Motor neuron (in vitro differentiated cells): Measurements from ENCODE around the gene CR1. TPM values are rescaled to one million over a fixed set of nuclear protein-coding genes. Genes with fewer than 3 reads are reported as not detected.
"Not testable (repeated sequence)": the region's sequence is repeated elsewhere in the genome, so short reads cannot be mapped to it uniquely, and the experiment has no call there.

ENCODE experiments used
- ATAC-seq, 8 experiments: fragments of 200-7000 bp; cut with Tn5 transposase; replicated peaks in 6 of 8; 2 replicates each; pipeline ENCODE4 v1.8.0; 2021; ENCODE audit warnings: mild to moderate bottlenecking in 8 of 8, moderate library complexity in 8 of 8
- H3K27ac ChIP-seq, 2 donors: fragments of 250-450 bp; sonication (Bioruptor Pico); 2 replicates each; pipeline ENCODE4 v1.9.0; 2021; ENCODE audit warnings: antibody characterized with exemption in 2 of 2, mild to moderate bottlenecking in 2 of 2, moderate library complexity in 1 of 2
- H3K4me1 ChIP-seq, 2 donors: fragments of 250-450 bp; sonication (Bioruptor Pico); replicated peaks in 1 of 2; 2 replicates each; pipeline ENCODE4 v1.6.1; 2021; ENCODE audit warnings: antibody characterized with exemption in 2 of 2, mild to moderate bottlenecking in 2 of 2, moderate library complexity in 1 of 2
- H3K4me3 ChIP-seq, 5 donors: fragments of 250-450 bp; sonication (Bioruptor Pico); 2 replicates each; pipeline ENCODE4 v1.9.0; 2021; ENCODE audit warnings: antibody characterized with exemption in 5 of 5, mild to moderate bottlenecking in 5 of 5, moderate library complexity in 4 of 5
- WGBS, 10 experiments: fragments of 450-650 bp; shearing (Covaris generic); methylation state at CpG; one replicate each; pipeline ENCODE4 v1.0.0; 2022; 5-methylcytosine and 5-hydroxymethylcytosine counted together
- in situ Hi-C, 9 experiments: fragments of 400-800 bp; cut with MboI; loops; one replicate each; pipeline ENCODE4 v1.15.0; 2021; ENCODE audit warnings: low sequenced_read_pairs in 9 of 9, low pct_unique_long_range_greater_than_20kb in 2 of 9; ENCODE audit not compliant: unreplicated experiment in 9 of 9
- total RNA-seq, 8 experiments: library from RNA; unstranded; fragments of 300-600 nt; gene quantifications; 2 replicates each; pipeline versions ENCODE4 v1.2.3 to v1.2.4, GENCODE V29; 2022

The CR1 gene
- total RNA-seq, 8 experiments from 2014 or later: 0.05 to 1.1 (median 0.25) TPM; not detected in 2

DNA sequence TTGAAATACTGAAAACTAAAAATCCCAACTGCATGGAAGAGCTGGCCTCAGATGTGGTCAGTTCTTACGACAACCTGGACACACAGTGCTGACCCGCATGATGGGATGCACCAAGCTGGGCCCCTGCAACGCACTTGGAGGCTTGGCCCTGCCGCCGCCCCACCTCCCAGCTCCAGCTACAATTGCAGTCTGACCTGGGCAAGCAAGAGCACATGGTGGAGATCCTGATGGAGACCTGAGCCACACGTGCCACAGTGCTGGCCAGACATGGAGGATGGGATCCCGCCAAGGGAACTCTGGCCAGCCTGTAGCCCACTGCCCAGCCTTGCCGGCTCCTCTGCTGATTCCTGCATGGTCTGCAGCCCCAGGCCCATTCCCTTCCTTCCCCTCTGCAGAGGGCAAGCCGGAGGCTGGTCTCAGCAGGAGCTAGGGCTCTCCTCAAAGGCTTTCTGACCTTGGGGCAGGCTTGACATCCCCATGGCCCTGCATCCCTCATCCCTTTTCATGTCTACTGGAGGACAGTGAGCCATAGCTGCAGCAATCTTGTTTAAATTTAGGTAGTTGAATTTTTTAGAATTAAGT is 163.0 kb downstream of the CR1 start:
- no peak for ATAC-seq
- WGBS, 10 experiments: 0 to 100% (median 86%) methylated on average over 1 to 9 of the region's 9 CpGs; no CpG with 5 or more reads in 4 of the 10 experiments
- Histone ChIP-seq H3K4me3 (no peak overlapping the region), H3K27ac (no peak overlapping the region), H3K4me1 (no peaks in the 10 kb centered on the region)
- in situ Hi-C loops: no loop called here

DNA sequence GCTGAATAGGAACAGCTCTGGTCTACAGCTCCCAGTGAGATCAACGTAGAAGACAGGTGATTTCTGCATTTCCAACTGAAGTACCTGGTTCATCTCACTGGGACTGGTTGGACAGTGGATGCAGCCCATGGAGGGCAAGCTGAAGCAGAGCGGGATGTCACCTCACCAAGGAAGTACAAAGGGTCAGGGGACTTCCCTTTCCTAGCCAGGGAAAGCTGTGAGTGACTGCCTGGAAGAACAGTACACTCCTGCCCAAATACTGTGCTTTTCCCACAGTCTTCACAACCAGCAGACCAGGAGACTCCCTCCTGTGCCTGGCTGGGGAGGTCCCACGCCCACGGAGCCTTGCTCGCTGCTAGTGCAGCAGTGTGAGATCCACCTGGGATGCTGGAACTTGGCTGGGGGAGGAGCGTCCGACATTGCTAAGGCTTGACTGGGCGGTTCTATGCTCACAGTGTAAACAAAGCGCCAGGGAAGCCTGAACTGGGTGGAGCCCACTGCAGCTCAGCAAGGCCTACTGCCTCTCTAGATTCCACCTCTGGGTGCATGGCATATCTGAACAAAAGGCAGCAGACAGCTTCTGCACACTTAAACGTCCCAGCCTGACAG is 163.7 kb downstream of the CR1 start:
- WGBS, 10 experiments: 33 to 83% (median 73%) methylated on average over 1 to 10 of the region's 10 CpGs; no CpG with 5 or more reads in 1 of the 10 experiments
- in situ Hi-C loops: no loop called here

DNA sequence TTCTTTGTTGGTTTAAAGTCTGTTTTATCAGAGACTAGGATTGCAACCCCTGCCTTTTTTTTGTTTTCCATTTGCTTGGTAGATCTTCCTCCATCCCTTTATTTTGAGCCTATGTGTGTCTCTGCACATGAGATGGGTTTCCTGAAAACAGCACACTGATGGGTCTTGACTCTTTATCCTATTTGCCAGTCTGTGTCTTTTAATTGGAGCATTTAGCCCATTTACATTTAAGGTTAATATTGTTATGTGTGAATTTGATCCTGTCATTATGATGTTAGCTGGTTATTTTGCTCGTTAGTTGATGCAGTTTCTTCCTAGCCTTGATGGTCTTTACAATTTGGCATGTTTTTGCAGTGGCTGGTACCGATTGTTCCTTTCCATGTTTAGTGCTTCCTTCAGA is 165.5 kb downstream of the CR1 start:
- H3K4me1 ChIP-seq, H3K4me3 ChIP-seq, ATAC-seq, H3K27ac ChIP-seq, in situ Hi-C loops: not testable (repeated sequence)
- WGBS, 10 experiments: no CpG with 5 or more reads among the region's 2 CpGs

More for the DNA sequence above, 163.7 kb downstream of the CR1 start:
- ATAC-seq: peak in 2 of 8 experiments; percentile 52 to 93
- Histone ChIP-seq H3K4me3 (no peak overlapping the region), H3K27ac (no peak overlapping the region), H3K4me1 (no peaks in the 10 kb centered on the region)

DNA sequence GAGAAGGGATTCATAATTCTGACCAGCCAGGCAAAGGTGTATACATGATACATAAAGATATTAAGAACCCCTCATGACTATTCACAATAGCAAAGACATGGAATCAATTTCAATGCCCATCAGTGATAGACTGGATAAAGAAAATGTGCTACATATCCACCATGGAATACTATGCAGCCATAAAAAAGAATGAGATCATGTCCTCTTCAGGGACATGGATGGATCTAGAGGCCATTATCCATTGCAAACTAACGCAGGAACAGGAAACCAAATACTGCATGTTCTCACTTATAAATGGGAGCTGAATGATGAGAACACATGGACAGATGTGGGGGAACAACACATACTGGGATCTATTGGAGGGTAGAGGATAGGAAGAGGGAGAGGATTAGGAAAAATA is 170.4 kb downstream of the CR1 start:
- Histone ChIP-seq H3K4me3 (no peak overlapping the region), H3K4me1 (no peaks in the 10 kb centered on the region), H3K27ac (no peak overlapping the region)
- WGBS, 10 experiments: 0 to 100% (median 62%) methylated on average over 1 of the region's 1 CpG; no CpG with 5 or more reads in 2 of the 10 experiments
- no peak for ATAC-seq
- in situ Hi-C loops: no loop called here

DNA sequence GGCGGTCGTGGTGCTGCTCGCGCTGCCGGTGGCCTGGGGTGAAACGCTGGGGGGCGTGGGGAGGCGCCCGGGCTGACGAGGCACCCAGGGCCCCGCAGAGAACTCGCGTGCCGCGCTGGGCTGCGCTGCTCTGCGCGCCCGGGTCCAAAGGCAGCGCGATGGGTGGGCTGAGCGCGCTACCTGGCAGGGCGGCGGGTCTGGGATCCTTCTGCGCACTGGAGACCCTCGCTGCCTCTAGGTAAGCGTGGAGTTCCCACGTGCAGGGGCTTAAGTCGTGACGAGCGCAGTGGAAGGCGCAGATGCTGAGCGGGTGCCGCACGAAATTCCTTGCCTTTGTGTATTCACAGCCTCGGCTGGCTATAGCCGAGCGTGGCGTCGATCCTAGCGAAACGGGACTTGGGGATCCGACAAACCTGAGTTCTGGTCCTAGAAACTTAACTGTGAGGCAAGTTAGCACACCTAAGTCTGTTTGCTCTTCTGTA is 173.6 kb downstream of the CR1 start:
- Histone ChIP-seq H3K4me1 (no peaks in the 10 kb centered on the region), H3K27ac (no peak overlapping the region), H3K4me3 (peak overlapping the region; percentile 19 to 24 (median 21))
- 4 to 35% (median 5%) methylated on average over 4 to 15 of the region's 44 CpGs; no CpG with 5 or more reads in 5 of the 10 experiments for WGBS, 10 experiments
- in situ Hi-C loops: no loop called here
- ATAC-seq: peak in 4 of 8 experiments; percentile 33 to 74 (median 73)

DNA sequence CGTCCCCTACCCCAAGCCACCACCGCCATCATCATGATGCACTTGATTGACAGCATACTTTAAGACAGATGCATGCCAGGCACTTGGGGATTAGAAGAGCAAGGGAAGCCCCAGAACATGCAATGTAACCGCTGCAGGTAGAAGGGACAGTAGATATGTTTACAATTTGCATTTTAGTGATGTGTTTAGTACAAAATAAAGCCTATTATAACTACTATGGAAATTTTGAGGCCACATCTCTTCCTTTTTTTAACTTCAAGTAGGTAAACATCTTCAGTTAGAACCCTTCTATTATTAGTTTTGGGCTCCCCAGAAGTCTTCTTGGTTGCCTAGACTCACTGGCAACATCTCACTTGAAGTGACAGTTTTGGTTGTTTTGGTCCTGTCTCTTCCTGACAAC is 174.2 kb downstream of the CR1 start:
- no peak for ATAC-seq
- Histone ChIP-seq H3K4me3 (no peak overlapping the region), H3K4me1 (no peaks in the 10 kb centered on the region), H3K27ac (no peak overlapping the region)
- in situ Hi-C loops: no loop called here
- 25 to 100% (median 73%) methylated on average over 1 to 3 of the region's 3 CpGs; no CpG with 5 or more reads in 2 of the 10 experiments for WGBS, 10 experiments

DNA sequence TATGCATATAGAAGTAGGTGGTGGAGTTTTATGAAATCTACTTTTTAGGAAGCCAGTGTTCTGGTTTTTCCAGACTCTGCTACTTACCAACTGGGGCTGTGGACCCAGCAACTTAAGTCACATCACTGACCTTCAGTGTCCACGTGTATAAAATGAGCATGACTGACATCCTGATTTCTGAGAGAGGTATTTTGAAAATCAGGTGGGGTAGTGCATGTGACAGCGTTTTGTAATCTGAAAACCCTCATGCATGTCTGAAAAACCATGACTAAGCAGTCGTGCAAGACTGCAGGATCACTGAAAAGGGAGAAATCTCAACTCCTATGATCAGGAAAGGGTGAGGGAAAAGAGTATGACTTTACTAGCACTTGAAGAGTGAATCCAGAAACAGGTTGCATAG is 175.0 kb downstream of the CR1 start:
- in situ Hi-C loops: no loop called here

DNA sequence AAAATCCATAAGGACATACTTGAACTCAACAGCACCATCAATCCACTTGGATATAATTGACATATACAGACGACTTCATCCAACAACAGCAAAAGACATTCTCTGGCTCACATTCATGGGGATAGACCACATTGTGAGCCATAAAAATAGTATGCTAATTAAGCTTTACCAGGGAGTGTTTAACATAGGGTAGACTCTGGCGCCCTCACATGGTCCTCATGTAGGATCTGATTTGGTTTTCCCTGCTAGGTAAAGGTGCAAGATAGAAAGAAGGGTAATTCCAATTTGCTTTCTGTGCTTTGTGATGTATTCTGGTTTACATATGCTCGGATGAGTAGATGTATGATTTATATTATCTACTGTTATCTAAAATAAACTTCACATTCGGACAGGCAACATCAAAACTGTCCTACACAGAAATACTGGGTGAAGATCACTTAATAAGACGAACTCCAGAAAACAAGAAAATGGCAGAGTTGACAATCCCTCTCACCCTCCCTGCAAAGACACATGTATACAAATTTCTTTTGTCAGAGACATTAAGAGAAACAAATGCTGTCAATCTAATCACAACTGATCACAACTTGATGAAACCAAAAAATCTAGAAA is 176.7 kb downstream of the CR1 start:
- in situ Hi-C loops: no loop called here
- H3K4me1 ChIP-seq: no peaks in the 10 kb centered on the region
- H3K27ac ChIP-seq: no peak overlapping the region
- no peak overlapping the region for H3K4me3 ChIP-seq
- ATAC-seq: peak in 7 of 8 experiments; percentile 38 to 92 (median 55)
- 0 to 33% (median 21%) methylated on average over 1 to 5 of the region's 5 CpGs; no CpG with 5 or more reads in 1 of the 10 experiments for WGBS, 10 experiments

More for the DNA sequence above, 175.0 kb downstream of the CR1 start:
- no peak overlapping the region for H3K4me3 ChIP-seq
- peak in 2 of 8 experiments; percentile 15 to 42 for ATAC-seq
- no peak overlapping the region for H3K27ac ChIP-seq
- 0 to 73% (median 41%) methylated on average over 2 to 3 of the region's 3 CpGs; no CpG with 5 or more reads in 1 of the 10 experiments for WGBS, 10 experiments
- H3K4me1 ChIP-seq: no peaks in the 10 kb centered on the region

DNA sequence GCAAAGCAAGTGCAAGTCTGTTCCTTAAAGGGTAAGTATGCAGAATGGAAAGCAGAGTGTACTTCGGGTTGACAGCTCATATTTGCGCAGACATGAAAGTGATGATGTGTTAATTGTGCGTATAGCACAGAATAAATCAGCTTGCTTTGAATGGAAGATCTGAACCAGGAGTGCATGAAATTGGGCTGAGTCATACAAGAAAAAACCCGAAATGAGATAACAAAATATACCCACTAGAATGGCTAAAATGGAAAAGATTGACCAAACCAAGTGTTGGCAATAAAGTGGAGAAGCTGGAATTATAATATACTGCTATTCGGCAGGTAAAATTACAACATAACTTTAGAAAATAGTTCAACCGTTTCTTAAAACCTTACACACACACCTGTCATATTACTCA is 177.4 kb downstream of the CR1 start:
- in situ Hi-C loops: no loop called here
- WGBS, 10 experiments: 25 to 86% (median 61%) methylated on average over 1 to 6 of the region's 6 CpGs; no CpG with 5 or more reads in 1 of the 10 experiments
- Histone ChIP-seq H3K27ac (no peak overlapping the region), H3K4me1 (no peaks in the 10 kb centered on the region), H3K4me3 (no peak overlapping the region)
- ATAC-seq: no peak

DNA sequence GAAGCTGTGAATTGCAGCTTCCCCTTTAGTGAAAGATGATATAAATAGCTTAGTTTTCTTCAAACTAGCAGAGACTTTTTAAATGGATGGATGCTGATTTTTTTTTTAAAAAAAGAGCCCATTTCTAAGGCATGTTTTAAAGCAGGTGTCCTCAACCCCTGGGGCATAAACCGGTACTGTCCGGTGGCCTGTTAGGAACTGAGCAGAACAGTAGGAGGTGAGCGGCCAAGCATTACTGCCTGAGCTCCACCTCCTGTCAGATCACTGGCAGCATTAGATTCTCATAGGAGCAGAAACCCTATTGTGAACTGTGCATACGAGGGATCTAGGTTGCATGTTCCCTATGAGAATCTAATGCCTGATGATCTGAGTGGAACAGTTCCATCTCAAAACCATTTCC is 180.2 kb downstream of the CR1 start:
- no peak for ATAC-seq
- Histone ChIP-seq H3K27ac (no peak overlapping the region), H3K4me1 (no peaks in the 10 kb centered on the region), H3K4me3 (no peak overlapping the region)
- in situ Hi-C loops: loop anchor here in 1 of 9 experiments (25.0 kb wide), 1 partner anchor 89 kb away; no protein-coding TSS in a partner anchor
- WGBS, 10 experiments: 29 to 96% (median 78%) methylated on average over 1 to 4 of the region's 4 CpGs; no CpG with 5 or more reads in 1 of the 10 experiments

DNA sequence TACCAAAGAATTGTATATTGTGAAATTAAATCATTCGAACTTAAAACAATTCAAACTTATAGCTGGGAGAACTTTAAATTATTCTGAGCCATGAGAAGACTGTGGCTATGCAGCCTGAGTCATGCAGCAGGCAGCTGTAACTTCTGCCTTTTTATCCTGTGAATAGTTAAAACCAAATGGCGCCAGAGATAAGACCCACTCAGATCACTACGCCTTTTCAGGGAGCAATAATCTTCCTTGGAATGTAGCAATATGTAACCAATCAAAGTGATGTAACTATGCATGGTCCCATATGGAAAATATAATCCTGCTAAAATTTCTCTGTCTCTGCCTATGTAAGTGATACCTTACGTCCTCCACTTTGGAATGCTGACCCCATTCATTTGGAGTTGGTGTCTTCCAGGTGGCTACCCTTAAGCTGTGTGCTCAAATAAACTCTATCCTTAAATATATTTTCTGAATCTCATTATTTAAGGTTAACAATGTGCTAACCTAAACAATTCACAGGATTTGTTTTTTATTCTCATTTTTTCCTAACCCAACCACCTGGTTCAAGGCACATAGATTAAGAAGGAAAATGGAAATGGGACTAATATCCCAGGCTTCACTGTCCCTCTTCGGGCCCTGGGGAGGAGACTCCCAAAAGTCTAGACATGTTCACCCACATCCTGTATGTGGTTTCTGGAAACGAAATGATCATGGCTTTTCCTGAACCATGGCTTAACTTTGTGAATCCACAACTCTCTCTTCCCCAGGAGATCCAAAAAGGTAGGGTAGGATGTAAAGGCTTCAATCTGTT is 184.8 kb downstream of the CR1 start:
- ATAC-seq: peak in 2 of 8 experiments; percentile 45 to 58
- not testable (repeated sequence) for H3K27ac ChIP-seq, H3K4me3 ChIP-seq, H3K4me1 ChIP-seq
- 0 to 100% (median 61%) methylated on average over 1 to 6 of the region's 6 CpGs for WGBS, 10 experiments
- in situ Hi-C loops: loop anchor here in 1 of 9 experiments (25.0 kb wide), 1 partner anchor 93 kb away; no protein-coding TSS in a partner anchor

DNA sequence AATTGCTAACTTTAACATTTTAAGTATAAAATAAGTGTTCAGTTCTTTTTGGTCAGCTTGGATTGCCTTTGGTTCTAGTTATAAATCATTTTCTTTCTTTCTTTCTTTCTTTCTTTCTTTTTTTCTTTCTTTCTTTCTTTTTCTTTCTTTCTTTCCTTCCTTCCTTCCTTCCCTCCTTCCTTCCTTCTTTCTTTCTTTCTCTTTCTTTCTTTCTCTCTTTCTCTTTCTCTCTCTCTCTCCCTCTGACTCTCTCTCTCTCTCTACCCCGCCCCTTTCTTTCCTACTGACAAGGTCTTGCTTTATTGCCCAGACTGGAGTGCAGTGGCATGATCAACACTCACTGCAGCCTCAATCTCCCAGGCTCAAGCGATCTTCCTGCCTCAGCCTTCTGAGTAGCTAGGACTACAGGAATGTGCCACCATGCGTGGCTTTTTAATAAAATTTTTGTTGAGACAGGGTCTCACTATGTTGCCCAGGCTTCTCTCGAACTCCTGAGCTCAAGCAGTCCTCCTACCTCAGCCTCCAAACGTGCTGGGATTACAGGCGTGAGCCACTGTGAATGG is 187.0 kb downstream of the CR1 start:
- not testable (repeated sequence) for ATAC-seq

More for the DNA sequence above, 187.0 kb downstream of the CR1 start:
- not testable (repeated sequence) for H3K27ac ChIP-seq, H3K4me3 ChIP-seq, H3K4me1 ChIP-seq
- 50 to 100% (median 80%) methylated on average over 2 to 6 of the region's 6 CpGs; no CpG with 5 or more reads in 1 of the 10 experiments for WGBS, 10 experiments
- in situ Hi-C loops: loop anchor here in 1 of 9 experiments (25.0 kb wide), 1 partner anchor 96 kb away; no protein-coding TSS in a partner anchor
